DOHH2 (cell line): Measurements from ENCODE around the gene GCH1.
A peak's percentile ranks its signal among the peaks of the same experiment; 100 is the strongest.

Source experiments
- H3F3A ChIP-seq: fragments of 200-600 bp; sonication (generic), shearing (Covaris generic); 2 replicates; pipeline ENCODE4 v1.6.0; 2016; ENCODE audit warnings: antibody characterized with exemption, mild to moderate bottlenecking; ENCODE audit not compliant: control insufficient read depth, insufficient read depth
- H3K27ac ChIP-seq: fragments of 200-600 bp; sonication (generic); 2 replicates; pipeline ENCODE4 v1.5.1; 2014; ENCODE audit warnings: low read depth, mild to moderate bottlenecking, low read length, moderate library complexity
- H3K27me3 ChIP-seq: fragments of 200-600 bp; sonication (generic); 2 replicates; pipeline ENCODE4 v1.6.1; 2014; ENCODE audit warnings: mild to moderate bottlenecking, low read length, mixed read lengths; ENCODE audit not compliant: control insufficient read depth
- H3K36me3 ChIP-seq: fragments of 200-600 bp; sonication (generic); 2 replicates; pipeline ENCODE4 v1.6.1; 2014; ENCODE audit warnings: mild to moderate bottlenecking, low read length, moderate library complexity, mixed read lengths; ENCODE audit not compliant: control insufficient read depth
- H3K4me1 ChIP-seq: fragments of 200-600 bp; sonication (generic); 2 replicates; pipeline ENCODE4 v1.6.1; 2014; ENCODE audit warnings: mild to moderate bottlenecking, low read length, mixed read lengths; ENCODE audit not compliant: control insufficient read depth
- H3K4me2 ChIP-seq: fragments of 200-600 bp; sonication (generic); 2 replicates; pipeline ENCODE4 v1.6.0; 2014; ENCODE audit warnings: mild to moderate bottlenecking, low read length, moderate library complexity
- H3K4me3 ChIP-seq: fragments of 200-600 bp; sonication (generic); 2 replicates; pipeline ENCODE4 v1.5.1; 2014; ENCODE audit warnings: mild to moderate bottlenecking, low read length, mixed read lengths
- H3K79me2 ChIP-seq: fragments of 200-600 bp; sonication (generic); 2 replicates; pipeline ENCODE4 v1.6.1; 2014; ENCODE audit warnings: mild to moderate bottlenecking, low read length, mixed read lengths; ENCODE audit not compliant: control insufficient read depth
- H3K9me2 ChIP-seq: fragments of 200-600 bp; sonication (generic); replicated peaks from 2 replicates; pipeline ENCODE4 v1.6.1; 2014; ENCODE audit warnings: mild to moderate bottlenecking, low read length, mixed read lengths; ENCODE audit not compliant: control insufficient read depth
- H3K9me3 ChIP-seq: fragments of 200-600 bp; sonication (generic); 2 replicates; pipeline ENCODE4 v1.6.1; 2014; ENCODE audit warnings: antibody characterized with exemption, low read length, mixed read lengths; ENCODE audit not compliant: control insufficient read depth, insufficient read depth
- H4K20me1 ChIP-seq: fragments of 200-600 bp; sonication (generic); 2 replicates; pipeline ENCODE4 v1.6.0; 2014; ENCODE audit warnings: low read depth, mild to moderate bottlenecking, antibody characterized with exemption, low read length, moderate library complexity; ENCODE audit not compliant: control insufficient read depth, insufficient read depth
- EZH2phosphoT487 ChIP-seq: fragments of 200-600 bp; sonication (generic); IDR thresholded peaks from 2 replicates; pipeline ENCODE4 v1.6.1; 2017; ENCODE audit warnings: borderline replicate concordance, mild to moderate bottlenecking, antibody characterized with exemption, low read length, moderate library complexity, mixed read lengths
- TF ChIP-seq, protein P1 (sequence below): fragments of 200-600 bp; sonication (generic); IDR thresholded peaks from one replicate; pipeline ENCODE4 v1.5.1; 2014; ENCODE audit warnings: antibody characterized with exemption, mild to moderate bottlenecking, low read depth, low read length; ENCODE audit not compliant: poor library complexity, severe bottlenecking

GCH1 gene, protein sequence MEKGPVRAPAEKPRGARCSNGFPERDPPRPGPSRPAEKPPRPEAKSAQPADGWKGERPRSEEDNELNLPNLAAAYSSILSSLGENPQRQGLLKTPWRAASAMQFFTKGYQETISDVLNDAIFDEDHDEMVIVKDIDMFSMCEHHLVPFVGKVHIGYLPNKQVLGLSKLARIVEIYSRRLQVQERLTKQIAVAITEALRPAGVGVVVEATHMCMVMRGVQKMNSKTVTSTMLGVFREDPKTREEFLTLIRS

DNA sequence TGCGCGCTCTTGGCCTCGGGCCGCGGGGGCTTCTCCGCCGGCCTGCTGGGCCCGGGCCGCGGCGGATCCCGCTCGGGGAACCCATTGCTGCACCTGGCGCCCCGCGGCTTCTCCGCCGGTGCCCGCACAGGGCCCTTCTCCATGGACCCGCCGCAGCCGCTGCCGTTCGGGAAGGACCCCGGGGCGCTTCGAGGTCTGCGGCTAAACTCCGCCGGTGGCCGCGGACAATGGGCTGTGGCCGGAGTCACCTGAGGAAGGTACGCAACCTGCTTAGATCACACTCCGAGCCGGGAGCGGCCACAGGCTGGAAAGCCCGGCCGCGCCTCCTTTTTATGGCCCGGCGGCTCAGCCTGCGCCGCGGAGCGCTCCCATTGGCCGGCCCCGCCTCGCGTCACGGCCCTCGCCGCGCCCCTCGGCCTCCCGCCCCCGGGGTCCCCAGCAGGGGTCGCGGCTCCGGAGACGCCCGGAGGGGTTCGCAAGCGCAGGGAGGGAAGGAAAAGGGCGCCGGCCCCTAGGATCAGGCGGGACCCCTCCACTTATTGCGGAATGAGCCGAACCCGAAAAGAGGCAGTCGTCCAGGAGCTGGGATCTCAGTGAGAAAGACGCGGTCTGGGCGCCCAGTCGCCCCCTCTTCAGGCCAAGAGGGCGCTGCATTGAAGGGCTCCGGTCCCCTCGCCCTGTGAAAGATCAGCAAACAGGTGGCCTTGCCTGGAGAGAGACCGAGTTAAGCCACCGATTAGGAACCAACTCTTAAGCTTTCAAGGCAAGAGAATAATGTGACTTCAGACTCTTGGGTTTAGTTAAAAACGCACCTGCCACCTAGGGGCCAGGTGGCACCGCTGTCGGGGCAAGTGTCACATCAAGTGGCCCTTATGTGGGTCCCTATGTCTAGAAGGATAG, at the start of gene GCH1:
Gene GCH1 (minus strand): TSS at position 306 of the 900 bp plus-strand sequence. CDS start 163 bp downstream, at position 143.
- H3K4me3 ChIP-seq, result peak within 1 kb of the TSS; percentile 92
- peaks cover 17% of the 10 kb centered on the region for H3K4me1 ChIP-seq
- H3K4me2 ChIP-seq, result peak within 1 kb of the TSS; percentile 82
- peaks cover 31% of the 10 kb centered on the region for H3K79me2 ChIP-seq
- H3K36me3 ChIP-seq, result no peaks in the 10 kb centered on the region
- no peaks in the 10 kb centered on the region for H3K27me3 ChIP-seq
- no peaks in the 10 kb centered on the region for H3F3A ChIP-seq
- no peaks in the 10 kb centered on the region for H4K20me1 ChIP-seq
- TF ChIP-seq EZH2phosphoT487, result no peak
- TF ChIP-seq, protein P1, sequence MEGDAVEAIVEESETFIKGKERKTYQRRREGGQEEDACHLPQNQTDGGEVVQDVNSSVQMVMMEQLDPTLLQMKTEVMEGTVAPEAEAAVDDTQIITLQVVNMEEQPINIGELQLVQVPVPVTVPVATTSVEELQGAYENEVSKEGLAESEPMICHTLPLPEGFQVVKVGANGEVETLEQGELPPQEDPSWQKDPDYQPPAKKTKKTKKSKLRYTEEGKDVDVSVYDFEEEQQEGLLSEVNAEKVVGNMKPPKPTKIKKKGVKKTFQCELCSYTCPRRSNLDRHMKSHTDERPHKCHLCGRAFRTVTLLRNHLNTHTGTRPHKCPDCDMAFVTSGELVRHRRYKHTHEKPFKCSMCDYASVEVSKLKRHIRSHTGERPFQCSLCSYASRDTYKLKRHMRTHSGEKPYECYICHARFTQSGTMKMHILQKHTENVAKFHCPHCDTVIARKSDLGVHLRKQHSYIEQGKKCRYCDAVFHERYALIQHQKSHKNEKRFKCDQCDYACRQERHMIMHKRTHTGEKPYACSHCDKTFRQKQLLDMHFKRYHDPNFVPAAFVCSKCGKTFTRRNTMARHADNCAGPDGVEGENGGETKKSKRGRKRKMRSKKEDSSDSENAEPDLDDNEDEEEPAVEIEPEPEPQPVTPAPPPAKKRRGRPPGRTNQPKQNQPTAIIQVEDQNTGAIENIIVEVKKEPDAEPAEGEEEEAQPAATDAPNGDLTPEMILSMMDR, result peak; percentile 87
- peak within 1 kb of the TSS; percentile 58 for H3K27ac ChIP-seq
- no peaks in the 10 kb centered on the region for H3K9me2 ChIP-seq
- H3K9me3 ChIP-seq, result no peaks in the 10 kb centered on the region

DNA sequence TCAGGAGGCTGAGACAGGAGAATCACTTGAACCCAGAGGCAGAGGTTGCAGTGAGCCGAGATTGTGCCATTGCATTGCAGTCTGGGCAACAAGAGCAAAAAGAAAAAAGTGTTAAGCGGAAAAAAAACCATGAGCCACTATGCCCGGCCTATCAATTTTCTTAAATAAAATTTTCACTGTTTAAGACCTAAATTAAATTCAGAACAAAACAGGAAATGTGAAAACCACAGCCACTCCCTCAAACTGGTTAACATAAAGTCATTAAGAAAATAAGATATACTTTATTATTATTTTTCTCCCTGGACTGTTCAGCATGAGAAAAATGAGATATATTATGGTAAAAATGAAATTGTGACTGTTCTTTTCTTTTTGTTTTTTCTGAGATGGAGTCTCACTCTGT, 44.6 kb upstream of the GCH1 start:
- no peaks in the 10 kb centered on the region for H3K4me1 ChIP-seq
- H4K20me1 ChIP-seq, result no peaks in the 10 kb centered on the region
- TF ChIP-seq, protein P1, result no peak
- TF ChIP-seq EZH2phosphoT487, result no peak
- no peak overlapping the region for H3K27ac ChIP-seq
- no peaks in the 10 kb centered on the region for H3K79me2 ChIP-seq
- no peaks in the 10 kb centered on the region for H3K27me3 ChIP-seq
- H3K4me3 ChIP-seq, result no peak overlapping the region
- H3K4me2 ChIP-seq, result no peak overlapping the region
- H3K9me3 ChIP-seq, result no peaks in the 10 kb centered on the region
- H3K9me2 ChIP-seq, result no peaks in the 10 kb centered on the region
- peaks cover 4% of the 10 kb centered on the region; the same call in 1 of the 2 replicates for H3F3A ChIP-seq
- peaks cover 42% of the 10 kb centered on the region for H3K36me3 ChIP-seq

DNA sequence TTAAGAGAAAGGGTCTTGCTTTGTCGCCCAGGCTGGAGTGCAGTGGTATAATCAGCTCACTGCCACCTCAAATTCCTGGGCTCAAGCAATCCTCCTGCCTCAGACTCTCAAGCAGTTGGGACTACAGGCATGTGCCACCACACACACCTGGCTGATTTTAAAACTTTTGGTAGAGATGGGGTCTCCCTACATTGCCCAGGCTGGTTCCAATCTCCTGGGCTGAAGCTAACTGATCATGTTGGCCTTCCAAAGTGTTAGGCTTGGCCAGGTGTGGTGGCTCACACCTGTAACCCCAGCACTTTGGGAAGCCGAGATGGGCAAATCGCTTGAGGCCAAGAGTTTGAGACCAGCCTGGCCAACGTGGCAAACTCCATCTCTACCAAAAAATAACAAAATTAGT, 43.9 kb upstream of the GCH1 start:
- H3K27ac ChIP-seq, result no peak overlapping the region
- no peaks in the 10 kb centered on the region for H3K27me3 ChIP-seq
- H3K36me3 ChIP-seq, result peaks cover 42% of the 10 kb centered on the region
- H3K79me2 ChIP-seq, result no peaks in the 10 kb centered on the region
- H3K9me2 ChIP-seq, result no peaks in the 10 kb centered on the region
- H3K4me3 ChIP-seq, result no peak overlapping the region
- TF ChIP-seq, protein P1, result no peak
- no peak for TF ChIP-seq EZH2phosphoT487
- no peaks in the 10 kb centered on the region for H3K9me3 ChIP-seq
- no peaks in the 10 kb centered on the region for H3K4me1 ChIP-seq
- no peak overlapping the region for H3K4me2 ChIP-seq
- peaks cover 5% of the 10 kb centered on the region; the same call in 1 of the 2 replicates for H3F3A ChIP-seq
- H4K20me1 ChIP-seq, result no peaks in the 10 kb centered on the region
